HTR-8/SVneo (cell line): ENCODE measurements around the gene ADGRL2.
"Not testable (repeated sequence)": the region's sequence is repeated elsewhere in the genome, so short reads cannot be mapped to it uniquely, and the experiment has no call there.

ENCODE experiments used
- DNase-seq: peaks from one replicate; pipeline ENCODE4 v3.0.0; 2011; ENCODE audit warnings: low spot score, mixed read lengths; ENCODE audit not compliant: insufficient read length
- FAIRE-seq: peaks from 2 replicates; lab custom pipeline; 2011; peaks lifted over from hg19 to GRCh38; lab: Jason Lieb, UNC

The ADGRL2 gene

DNA sequence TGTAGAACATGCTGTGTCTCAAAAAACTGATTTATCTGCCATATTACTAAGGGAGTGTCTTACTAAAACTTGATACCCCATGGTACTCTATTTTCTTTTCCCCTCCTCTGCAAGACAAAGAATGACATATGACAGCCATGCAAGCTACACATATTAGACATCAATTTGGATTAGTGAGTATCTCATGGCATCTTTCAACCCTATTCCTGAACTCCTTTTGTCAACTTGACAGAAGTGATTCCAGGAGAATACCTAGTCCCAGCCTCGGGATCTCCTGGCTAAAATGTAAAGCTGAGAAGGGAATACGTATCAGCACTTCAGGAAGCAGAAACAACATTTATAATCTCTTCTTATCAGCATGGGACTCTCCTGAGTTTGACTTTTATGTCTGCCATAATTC lies 43.7 kb downstream of the ADGRL2 start:
- FAIRE-seq (no peak), DNase-seq (no peak)

DNA sequence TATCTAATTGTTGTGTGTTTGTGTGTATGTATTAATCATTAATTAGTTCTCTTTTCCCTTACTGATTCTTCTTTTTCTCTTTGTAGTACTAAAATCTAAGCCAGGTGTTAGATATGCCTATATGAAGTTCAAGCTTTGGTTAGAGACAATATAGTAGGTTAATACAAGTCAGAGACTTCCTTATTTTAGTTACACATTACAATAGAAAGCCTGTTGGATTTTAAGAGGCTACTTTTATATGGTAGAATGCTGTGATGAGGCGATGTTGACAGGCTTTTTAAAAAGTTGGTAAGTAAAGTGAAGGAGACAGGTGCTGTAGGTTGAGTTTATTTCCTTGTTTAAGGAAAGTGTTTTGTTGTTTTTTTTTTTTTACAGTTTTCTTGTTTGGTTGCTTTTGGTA lies 45.9 kb downstream of the ADGRL2 start:
- DNase-seq (no peak), FAIRE-seq (no peak)

DNA sequence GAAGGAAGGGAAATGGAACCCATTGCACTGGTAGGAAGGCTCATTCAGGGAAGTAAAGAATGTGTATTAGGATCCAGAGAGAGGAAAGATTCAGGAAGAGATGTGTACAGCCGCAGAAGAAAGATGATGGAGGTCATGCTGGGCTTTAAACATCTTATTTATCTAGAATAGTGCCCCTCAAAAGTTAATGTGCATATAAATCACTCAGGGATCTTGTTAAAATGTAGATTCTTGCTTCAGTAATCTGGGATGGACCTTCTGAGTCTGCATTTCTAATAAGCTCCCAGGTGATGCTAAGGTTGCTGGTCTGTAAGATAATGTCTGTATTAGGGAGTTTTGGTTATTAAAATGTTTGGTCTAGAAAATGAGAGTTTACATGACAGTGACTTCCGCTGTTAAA lies 46.3 kb downstream of the ADGRL2 start:
- DNase-seq (no peak), FAIRE-seq (no peak)

DNA sequence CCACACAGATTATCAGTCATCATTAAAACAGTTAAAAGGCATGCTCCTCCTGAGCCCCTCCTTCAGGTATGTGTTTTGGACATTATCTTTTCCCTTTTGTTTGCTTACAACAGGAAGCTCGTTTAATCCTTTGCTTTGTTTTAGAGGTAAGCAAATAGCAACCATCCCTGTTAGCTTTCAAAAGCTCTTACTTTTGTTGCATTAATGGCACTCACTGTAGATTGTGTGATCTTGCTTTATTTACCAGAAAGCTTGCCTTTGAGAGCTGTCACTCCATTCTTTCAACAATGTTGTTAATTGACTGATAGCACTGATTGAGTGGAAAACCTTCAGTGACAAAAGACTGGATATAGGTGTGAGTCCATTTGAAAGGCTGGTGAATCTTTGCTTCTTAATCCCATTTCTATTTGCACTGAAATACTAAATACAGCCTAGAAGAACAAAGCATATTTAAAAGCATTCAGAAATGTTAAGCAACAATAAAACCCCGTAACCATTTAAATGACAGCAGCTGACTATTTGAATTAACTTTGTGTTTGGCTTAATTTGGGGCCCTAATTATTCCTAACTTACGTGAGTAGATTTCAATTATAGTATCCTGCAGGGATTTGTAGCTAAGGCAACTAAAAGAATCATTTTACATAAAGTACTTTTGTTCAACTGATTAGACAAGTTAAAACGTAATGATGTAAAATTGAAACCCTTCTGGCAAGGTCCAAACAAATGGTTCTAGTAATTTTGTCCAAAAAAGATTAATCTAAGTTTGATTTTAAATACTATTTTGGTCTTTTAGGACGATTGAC lies 48.3 kb downstream of the ADGRL2 start:
- no peak for FAIRE-seq
- no peak for DNase-seq

DNA sequence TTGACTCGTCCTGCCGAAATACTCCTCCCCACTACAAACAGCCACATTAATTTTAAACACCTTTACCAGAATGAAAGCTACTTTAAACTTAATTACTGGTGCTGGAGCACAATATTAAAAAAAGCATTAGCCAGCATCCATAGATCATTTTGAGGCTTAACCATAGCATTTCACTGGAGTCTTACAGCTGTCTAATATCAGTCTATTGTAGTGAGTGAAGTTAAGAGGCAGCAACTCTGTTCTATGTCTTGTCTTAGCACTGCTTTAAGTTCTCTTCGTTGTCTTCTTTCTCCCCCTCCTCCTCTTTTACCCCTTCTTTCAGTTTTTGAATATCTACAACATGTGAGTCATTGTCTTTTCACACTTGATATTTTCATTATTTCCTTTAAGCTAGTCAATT lies 49.3 kb downstream of the ADGRL2 start:
- FAIRE-seq (no peak), DNase-seq (no peak)

DNA sequence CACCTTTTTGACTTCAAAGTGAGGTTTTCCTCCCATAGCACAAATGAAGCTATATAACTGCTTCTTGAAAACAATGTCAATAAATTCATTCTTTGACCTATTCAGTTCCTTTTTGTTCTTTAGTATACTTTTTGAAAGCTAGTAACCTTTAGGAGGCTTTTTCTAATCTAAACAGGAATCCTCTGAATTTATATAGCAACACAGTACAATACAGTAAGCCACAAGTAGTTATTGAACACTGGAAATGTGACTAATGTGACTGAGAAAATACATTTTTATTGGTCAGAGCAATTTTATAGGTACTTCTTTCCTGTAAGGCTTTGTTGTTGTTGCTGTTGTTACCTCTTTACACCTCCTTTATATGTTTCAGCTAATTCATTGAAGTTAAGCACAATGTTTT lies 49.8 kb downstream of the ADGRL2 start:
- DNase-seq (no peak), FAIRE-seq (no peak)

DNA sequence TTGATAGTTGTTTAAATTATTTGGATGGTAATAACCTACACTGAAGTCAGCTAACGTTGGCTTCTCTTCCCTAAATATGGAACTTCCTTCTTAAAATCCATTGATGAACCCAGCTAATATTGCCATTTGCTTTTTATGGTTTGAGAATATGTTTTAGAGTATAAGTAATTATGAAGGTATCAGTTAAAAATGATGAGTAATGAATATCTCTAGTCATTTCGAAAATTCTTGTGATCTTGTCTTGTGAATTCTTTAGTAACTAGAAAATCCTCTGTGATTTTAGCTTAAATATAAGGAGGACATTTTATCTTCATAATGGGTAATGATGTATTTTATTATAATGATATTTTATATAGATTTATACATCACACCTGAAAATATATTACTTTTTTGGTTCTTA lies 50.5 kb downstream of the ADGRL2 start:
- DNase-seq (no peak), FAIRE-seq (no peak)

DNA sequence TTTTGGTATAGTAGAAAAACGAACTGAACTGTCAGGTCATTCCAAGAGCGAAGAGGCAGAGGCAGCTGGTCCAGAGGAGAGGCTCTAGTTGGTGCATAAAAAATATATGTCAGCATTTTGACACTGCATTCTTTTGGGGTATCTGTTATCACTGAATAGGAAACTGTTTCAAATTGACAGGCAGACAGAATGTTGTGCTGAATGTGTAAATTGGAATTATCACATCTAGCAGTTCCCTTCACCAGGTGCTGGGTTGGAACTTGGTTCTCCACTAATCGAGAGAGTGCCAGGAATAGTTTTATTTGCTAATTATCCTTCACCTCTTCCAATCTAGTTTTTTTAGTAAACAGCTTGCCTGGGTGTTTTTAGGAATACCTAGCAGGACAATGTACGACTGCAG lies 52.2 kb downstream of the ADGRL2 start:
- no peak for DNase-seq
- FAIRE-seq, result no peak

DNA sequence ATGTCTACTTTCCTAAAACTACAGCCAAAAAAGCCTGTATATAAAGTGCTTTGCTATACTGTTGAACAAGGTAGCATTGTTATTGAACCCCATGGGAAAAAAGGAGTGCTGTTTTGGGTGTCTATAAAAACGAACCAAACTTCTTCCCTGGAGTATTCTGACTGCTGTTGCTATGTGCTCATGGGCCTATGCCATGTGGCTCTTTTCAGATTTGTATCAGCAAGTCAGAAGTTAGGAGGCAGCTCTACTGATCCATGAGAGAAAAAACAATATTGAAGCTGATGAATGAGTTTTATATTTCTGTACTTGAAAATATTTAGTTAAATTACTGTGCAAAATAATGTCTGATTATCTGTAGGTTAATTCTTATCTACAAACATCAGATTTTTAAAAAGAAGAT lies 66.5 kb downstream of the ADGRL2 start:
- DNase-seq (no peak), FAIRE-seq (no peak)

DNA sequence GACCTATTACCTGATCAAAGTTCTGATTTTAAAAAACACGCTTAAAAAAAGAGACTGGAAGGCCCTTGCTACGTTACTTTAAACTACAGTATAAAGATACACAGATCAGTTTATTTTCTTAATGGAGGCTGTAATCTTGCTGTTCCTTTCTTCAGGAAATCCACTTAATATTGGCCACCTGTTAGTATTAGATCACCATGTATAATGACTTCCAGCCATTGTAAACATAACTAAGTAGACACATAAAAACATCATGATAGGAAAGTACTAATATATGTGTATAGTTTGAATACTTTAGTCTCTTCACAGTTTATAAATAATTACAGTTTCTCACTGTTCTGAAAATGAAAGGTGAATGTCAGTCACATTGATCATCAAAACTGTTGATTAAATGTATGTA lies 68.6 kb downstream of the ADGRL2 start:
- FAIRE-seq (no peak), DNase-seq (no peak)

DNA sequence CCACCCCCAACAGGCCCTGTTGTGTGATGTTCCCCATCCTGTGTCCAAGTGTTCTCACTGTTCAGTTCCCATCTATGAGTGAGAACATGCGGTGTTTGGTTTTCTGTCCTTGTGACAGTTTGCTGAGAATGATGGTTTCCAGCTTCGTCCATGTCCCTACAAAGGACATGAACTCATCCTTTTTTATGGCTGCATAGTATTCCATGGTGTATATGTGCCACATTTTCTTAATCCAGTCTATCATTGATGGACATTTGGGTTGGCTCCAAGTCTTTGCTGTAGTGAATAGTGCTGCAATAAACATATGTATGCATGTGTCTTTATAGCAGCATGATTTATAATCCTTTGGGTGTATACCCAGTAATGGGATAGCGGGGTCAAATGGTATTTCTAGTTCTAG lies 70.4 kb downstream of the ADGRL2 start:
- DNase-seq, FAIRE-seq: not testable (repeated sequence)

DNA sequence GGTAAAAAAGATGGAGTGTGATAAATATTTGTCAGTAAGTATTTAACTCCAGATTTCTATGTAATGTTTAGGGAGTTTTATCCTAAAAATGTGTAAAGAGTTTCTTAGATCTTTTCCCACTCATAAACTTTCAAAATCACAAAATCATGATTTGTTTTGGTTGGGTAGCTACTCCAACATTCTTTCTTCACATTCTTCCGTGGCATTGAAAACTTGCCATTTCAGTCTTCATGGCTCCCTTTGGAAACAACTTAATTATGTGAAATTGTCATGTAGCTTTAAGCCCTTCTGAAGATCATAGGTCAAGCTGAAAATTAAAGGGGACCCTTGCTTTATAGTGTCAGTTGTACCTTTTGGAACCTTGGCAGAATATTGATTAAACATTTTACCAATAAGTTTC lies 73.2 kb downstream of the ADGRL2 start:
- FAIRE-seq (no peak), DNase-seq (no peak)

DNA sequence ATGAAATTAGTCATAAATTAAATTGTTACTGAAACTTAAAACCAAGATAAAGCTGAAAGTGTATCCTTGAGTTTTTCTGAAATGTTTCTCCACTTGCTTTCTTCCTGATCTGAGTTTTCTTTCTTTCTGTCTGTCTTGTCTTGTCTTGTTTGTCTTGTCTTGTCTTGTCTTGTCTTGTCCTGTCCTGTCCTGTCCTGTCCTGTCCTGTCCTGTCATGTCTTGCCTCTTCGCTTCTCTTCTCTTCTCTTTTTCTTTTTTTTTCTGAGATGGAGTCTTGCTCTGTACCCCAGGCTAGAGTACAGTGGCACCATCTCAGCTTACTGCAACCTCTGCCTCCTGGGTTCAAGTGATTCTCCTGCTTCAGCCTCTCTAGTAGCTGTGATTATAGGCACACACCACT lies 73.7 kb downstream of the ADGRL2 start:
- DNase-seq (no peak), FAIRE-seq (no peak)

DNA sequence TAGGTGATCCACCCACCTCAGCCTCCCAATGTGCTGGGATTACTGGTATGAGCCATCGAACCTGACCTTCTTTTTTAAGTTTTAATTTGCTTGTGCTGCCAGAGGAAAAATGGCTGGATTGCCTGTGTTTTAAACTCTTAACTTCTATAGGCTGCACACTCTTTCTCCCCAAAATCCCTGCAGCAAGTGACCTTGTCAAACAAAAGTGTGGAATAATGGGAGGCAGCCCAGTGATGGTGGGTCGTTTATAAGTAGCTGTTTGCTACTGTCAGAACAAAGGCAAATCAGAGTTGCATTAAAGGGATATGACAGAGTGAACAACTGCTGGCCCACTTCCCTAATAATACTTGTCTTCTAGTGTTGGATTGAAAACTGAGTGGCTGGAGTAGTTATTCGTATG lies 74.2 kb downstream of the ADGRL2 start:
- FAIRE-seq, result no peak
- DNase-seq, result no peak

DNA sequence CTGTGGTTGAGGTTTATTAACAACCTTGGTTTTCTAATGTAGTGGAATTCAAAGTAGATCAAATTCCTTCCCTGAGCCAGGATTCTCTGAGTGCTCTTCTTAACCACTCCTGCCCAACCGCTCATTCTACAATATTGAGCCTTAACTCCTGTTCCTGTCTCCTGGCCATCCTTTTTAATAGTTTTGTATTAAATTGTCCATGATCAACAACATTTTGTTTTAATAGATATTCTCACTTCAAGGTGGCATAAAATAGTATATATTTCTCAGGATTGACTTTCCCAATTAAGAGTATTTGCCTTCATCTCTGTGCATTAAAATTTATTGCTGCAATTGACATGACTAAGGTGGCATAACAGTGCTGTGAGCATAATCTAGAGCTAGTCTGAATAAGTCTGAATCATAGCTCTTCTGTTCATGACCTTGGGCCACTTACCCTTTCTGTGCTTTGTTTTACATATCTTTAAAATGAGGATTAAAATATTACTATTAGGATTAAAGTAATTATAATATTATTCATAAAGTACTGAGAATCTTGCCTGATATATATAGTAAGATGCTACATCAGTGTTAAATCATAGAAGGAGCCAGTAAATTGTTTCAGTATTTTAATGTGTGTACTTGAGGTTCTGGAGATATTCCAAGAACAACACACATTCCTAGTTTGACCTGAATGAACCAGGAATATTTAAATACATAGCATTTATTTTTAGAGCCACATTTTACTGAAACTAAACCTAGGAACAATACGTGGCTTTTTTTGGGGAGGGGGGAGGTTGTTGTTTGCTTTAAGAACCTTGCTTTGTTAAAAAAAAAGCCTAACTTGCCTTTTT lies 76.4 kb downstream of the ADGRL2 start:
- no peak for DNase-seq
- no peak for FAIRE-seq

DNA sequence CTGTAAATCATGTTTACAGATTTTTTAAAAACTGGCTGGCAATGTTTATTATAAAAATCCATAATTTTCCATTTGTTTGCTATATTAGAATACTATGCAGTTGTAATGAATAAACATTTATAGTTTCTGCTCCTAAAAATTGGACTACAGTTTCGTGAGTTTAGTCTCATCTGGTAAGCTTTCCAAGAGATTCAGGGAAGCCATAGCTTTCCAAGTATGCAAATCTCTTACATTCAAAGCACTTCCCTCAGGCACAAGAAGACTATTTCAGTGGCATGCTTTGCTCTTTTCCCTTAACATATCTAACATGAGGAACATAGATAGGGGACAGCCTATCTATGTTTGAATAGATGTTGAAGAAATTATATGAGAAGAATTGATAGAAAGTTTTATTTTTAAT lies 77.2 kb downstream of the ADGRL2 start:
- FAIRE-seq, result no peak
- no peak for DNase-seq

DNA sequence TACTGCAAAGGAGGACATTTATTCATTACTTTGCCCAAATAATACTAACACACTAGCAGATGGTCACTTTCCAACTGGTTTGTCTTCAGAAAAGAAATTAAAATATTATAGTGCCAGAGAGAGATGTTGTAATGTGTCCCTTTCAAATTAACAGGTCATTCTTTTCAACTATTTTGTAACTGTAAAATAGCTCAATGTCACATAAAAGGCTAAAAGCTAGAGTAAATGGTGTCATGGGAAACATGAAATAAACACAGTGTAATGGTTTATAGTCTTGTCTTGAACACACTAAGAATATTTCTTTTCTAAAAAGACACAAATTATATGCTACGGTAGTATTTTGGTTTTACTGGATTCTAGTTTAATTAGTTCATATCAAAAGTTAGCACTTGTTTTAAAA lies 77.8 kb downstream of the ADGRL2 start:
- no peak for DNase-seq
- FAIRE-seq, result no peak

DNA sequence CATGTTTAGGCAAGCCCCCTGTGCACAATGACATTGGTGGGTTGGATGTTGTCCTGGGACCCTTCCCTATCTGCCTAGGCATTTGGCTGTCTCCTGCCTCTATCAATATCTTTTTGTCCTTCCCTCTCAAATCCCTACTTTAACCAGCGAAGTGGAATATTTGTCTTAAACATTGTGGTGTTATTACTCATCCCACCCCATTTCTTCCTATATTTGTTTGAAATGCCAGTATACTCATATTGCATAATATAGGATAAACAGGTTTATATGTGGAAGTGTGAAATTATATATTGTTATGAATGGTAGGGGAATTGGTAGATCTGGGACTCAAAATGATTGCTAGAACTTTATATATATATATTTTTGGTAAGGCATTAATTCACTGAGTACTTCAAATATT lies 80.0 kb downstream of the ADGRL2 start:
- FAIRE-seq (no peak), DNase-seq (no peak)

DNA sequence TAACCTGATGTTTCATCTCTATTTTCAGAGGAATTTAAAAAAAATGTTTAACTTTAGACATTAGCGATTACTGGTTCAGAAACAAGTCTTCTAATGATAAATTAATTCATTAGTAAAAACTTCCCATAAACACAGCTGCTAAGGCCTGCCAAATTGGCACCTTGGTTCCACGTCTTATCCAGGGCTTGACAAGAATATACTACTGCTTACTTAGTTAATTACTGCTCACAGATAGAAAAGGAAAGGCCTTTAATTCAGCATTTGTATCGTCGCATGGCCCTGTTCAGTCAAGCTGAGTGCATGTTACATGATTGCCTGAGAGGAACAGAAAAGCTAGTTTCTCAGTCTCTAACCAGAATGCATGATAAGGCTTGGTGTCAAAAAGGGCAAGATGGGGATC lies 84.6 kb downstream of the ADGRL2 start:
- FAIRE-seq (no peak), DNase-seq (no peak)

DNA sequence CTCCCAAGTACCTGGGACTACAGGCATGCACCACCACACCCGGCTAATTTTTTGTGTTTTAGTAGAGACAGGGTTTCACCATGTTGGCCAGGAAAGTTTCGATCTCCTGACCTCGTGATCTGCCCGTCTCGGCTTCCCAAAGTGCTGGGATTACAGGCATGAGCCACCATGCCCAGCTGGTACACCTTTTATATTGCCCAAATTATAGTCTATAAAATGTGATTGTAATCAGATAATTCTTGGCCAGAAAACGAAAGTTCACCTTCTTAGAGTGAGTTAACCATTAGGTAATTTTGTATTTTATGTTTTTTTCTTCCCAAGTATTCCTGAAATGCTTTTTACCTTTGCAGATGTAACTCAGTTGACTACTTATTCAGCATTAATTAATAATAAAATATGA lies 85.6 kb downstream of the ADGRL2 start:
- not testable (repeated sequence) for FAIRE-seq, DNase-seq

DNA sequence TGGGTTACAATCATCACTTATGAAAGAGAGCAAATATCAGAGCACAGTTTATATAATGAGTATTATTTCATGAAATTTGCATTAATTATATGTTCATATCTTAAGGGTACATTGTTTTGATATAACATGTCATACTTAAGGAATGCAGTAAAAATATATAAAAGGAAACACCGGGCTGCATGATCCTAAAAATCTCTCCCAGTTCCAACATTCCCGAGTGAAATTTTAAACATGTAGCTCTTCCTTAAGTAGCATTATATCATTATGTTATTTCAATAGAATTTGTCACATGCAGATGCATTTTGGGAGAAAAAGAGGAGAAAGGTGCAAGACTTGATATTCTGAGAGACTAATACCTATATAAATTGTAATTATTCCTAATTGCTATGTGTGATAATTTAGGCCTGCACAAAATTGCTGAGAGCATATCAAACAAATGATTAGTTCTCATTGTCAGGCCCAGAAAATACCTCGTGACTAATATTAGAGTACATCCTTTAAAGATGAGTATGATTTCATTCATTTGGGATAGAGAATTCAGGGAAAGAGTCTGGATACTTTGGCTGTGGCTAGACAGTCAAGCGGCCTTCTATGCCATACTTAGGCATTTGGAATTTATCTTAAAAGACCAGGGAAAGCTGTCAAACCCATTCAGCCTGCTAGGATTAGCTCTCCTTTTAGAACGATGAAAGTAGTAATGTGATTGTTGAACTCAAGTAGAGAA lies 86.8 kb downstream of the ADGRL2 start:
- FAIRE-seq (no peak), DNase-seq (no peak)
